Activated T-helper 1 cell treated with Interleukin-2 at 50 U/mL for 16 hours (primary cell): ENCODE results near the gene XPO1.

Experiments used
- DNase-seq: peaks from one replicate; pipeline ENCODE4 v3.0.0-alpha.2; 2020; ENCODE audit warnings: low read depth

XPO1 gene

GRCh38 chr2:61431345-61431744 lies 106.8 kb downstream of the XPO1 start:
- no peak for DNase-seq
